GM11168 (cell line): ENCODE results near the gene MCF2L.

Experiments
- in situ Hi-C: fragments of 300-500 bp; cut with MboI; formaldehyde crosslinking; loops from one replicate; pipeline ENCODE4 v1.12.0; 2022; ENCODE audit warnings: low sequenced_read_pairs; ENCODE audit not compliant: unreplicated experiment

MCF2L gene

GRCh38 chr13:112994781-112995355 is 25.9 kb downstream of the MCF2L start:
- in situ Hi-C loops, result no loop called here

GRCh38 chr13:112995395-112996191 is 26.6 kb downstream of the MCF2L start:
- in situ Hi-C loops, result no loop called here

- in situ Hi-C loops, result no loop called here
Measured at GRCh38 chr13:112996671-112997091, 27.7 kb downstream of the MCF2L start.

GRCh38 chr13:112997188-112998130 is 28.4 kb downstream of the MCF2L start:
- in situ Hi-C loops, result no loop called here

GRCh38 chr13:112998521-112999280 is 29.7 kb downstream of the MCF2L start:
- in situ Hi-C loops, result no loop called here

GRCh38 chr13:112999414-113000177 is 30.6 kb downstream of the MCF2L start:
- in situ Hi-C loops, result no loop called here

- in situ Hi-C loops, result no loop called here
Measured at GRCh38 chr13:113000575-113000974, 31.6 kb downstream of the MCF2L start.

- in situ Hi-C loops, result no loop called here
Measured at GRCh38 chr13:113001241-113002140, 32.5 kb downstream of the MCF2L start.

- in situ Hi-C loops, result no loop called here
Measured at GRCh38 chr13:113002206-113002912, 33.3 kb downstream of the MCF2L start.

- in situ Hi-C loops, result no loop called here
Measured at GRCh38 chr13:113002913-113003290, 33.9 kb downstream of the MCF2L start.

GRCh38 chr13:113004126-113004525 is 35.1 kb downstream of the MCF2L start:
- in situ Hi-C loops, result no loop called here

GRCh38 chr13:113005076-113005865 is 36.3 kb downstream of the MCF2L start:
- in situ Hi-C loops, result no loop called here

GRCh38 chr13:113005997-113006396 is 37.0 kb downstream of the MCF2L start:
- in situ Hi-C loops, result no loop called here

- in situ Hi-C loops, result no loop called here
Measured at GRCh38 chr13:113006660-113007059, 37.6 kb downstream of the MCF2L start.

- in situ Hi-C loops, result no loop called here
Measured at GRCh38 chr13:113008851-113009250, 39.8 kb downstream of the MCF2L start.

- in situ Hi-C loops, result no loop called here
Measured at GRCh38 chr13:113009743-113010509, 40.9 kb downstream of the MCF2L start.
